C4-2B (cell line): ENCODE measurements around the gene ZNF598.
"Not testable (repeated sequence)": the region's sequence is repeated elsewhere in the genome, so short reads cannot be mapped to it uniquely, and the experiment has no call there.

Experiments
- H3K27ac ChIP-seq: fragments of 450-650 bp; 2 replicates; pipeline ENCODE4 v1.5.1; 2017
- ZFX ChIP-seq: fragments of 450-650 bp; IDR thresholded peaks from 2 replicates; pipeline ENCODE4 v1.6.1; 2017
- TF ChIP-seq, protein P1 (sequence below): fragments of 450-650 bp; conservative IDR thresholded peaks from 2 replicates; pipeline ENCODE4 v1.5.1; 2017; ENCODE audit warnings: mild to moderate bottlenecking

The ZNF598 gene

DNA sequence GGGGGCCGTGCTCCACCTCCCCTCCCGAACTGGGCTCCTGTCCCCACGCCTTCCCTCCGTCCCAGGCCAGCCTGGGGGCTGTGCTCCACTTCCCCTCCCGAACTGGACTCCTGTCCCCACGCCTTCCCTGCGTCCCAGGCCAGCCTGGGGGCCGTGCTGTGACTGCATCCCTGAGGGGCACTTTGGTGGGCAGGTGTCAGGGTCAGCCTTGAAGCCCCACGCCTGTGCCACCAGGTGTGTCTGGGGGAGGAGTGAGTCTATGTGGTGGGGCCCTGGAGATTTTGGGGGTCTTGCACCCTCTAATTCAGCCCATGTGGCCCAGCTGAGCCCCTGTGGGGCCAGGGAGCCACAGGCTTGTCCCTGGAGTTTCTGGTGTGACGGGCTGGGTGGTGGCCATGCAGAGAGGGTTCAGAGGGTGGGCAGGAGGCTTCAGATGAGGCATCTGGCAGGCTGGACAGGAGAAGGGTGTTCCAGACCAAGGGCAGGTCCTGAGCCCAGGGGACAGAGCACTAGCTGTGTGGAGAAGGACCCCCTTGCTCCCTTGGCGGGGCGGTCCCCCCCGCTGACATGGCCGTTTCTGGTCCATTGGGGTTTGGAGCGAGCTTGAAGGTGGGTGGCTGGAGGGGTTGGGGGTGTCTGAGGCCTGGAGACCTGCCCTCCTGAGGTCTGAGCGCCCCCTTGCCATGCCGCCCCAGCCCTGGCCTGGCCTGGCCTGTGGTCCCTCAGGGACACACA, 25.2 kb upstream of the ZNF598 start:
- TF ChIP-seq, protein P1, sequence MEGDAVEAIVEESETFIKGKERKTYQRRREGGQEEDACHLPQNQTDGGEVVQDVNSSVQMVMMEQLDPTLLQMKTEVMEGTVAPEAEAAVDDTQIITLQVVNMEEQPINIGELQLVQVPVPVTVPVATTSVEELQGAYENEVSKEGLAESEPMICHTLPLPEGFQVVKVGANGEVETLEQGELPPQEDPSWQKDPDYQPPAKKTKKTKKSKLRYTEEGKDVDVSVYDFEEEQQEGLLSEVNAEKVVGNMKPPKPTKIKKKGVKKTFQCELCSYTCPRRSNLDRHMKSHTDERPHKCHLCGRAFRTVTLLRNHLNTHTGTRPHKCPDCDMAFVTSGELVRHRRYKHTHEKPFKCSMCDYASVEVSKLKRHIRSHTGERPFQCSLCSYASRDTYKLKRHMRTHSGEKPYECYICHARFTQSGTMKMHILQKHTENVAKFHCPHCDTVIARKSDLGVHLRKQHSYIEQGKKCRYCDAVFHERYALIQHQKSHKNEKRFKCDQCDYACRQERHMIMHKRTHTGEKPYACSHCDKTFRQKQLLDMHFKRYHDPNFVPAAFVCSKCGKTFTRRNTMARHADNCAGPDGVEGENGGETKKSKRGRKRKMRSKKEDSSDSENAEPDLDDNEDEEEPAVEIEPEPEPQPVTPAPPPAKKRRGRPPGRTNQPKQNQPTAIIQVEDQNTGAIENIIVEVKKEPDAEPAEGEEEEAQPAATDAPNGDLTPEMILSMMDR, result no peak
- no peak for TF ChIP-seq ZFX
- no peak overlapping the region for H3K27ac ChIP-seq

DNA sequence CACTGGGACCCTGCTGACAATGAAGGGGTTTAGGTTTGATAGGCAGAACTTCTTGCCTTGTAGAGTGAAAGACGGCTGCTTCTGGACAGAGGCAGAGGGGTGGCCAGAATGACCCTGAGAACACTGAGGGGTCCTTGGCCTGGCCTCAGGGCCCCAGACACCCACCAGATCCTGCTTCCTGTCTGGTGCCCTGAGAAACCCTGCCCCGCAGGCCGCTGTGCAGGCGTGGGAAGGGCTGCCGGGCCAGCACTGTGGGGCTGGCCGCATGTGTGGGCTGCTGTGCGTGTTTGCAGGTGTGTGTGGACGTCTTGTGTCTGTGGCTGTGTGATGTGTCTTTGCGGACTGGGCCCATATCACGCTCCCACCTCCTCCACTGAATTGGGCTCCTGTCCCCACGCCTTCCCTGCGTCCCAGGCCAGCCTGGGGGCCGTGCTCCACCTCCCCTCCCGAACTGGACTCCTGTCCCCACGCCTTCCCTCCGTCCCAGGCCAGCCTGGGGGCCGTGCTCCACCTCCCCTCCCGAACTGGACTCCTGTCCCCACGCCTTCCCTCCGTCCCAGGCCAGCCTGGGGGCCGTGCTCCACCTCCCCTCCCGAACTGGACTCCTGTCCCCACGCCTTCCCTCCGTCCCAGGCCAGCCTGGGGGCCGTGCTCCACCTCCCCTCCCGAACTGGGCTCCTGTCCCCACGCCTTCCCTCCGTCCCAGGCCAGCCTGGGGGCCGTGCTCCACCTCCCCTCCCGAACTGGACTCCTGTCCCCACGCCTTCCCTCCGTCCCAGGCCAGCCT, 24.5 kb upstream of the ZNF598 start:
- H3K27ac ChIP-seq, result not testable (repeated sequence)

DNA sequence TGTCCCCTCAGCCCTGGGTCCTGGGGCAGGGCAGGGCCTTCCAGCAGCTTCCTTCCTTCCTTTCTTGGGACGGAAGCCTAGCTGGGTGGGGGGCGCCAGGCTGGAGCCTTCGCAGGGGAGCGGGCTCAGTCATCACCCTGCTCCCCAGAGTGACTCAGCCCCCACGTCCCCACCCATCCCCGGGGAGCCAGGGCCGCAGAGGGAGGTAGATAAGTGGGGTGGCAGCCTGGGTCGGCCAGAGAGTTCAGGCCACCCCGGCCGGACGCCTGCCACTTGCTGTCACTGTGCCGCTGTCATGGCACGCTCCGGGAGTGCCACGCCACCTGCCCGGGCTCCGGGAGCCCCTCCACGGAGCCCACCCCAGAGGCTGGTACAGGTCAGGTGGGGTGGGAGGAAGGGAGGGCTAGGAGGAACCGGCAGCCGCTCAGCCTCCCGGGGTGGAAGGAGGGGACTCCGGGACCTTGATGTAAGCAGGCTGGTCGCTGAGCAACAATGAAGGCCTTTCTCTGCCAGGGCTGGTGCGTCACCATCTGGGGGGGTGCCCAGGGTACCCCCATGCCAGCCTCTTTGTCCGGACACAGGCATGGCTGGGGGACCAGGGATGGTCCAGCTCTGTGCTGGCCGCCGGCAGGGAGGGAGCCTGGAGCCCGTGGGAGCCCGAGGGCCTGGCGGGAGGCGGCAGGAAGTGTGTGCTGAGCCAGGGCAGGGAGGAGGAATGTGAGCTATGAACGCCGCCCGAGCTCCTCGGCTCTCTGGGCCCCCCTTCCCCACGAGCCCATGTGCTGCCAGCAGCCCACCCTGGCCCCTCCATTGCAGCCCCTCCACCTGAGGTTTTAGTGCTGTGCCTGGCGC, 23.7 kb upstream of the ZNF598 start:
- TF ChIP-seq ZFX, result no peak
- TF ChIP-seq, protein P1, result no peak
- H3K27ac ChIP-seq, result no peak overlapping the region

DNA sequence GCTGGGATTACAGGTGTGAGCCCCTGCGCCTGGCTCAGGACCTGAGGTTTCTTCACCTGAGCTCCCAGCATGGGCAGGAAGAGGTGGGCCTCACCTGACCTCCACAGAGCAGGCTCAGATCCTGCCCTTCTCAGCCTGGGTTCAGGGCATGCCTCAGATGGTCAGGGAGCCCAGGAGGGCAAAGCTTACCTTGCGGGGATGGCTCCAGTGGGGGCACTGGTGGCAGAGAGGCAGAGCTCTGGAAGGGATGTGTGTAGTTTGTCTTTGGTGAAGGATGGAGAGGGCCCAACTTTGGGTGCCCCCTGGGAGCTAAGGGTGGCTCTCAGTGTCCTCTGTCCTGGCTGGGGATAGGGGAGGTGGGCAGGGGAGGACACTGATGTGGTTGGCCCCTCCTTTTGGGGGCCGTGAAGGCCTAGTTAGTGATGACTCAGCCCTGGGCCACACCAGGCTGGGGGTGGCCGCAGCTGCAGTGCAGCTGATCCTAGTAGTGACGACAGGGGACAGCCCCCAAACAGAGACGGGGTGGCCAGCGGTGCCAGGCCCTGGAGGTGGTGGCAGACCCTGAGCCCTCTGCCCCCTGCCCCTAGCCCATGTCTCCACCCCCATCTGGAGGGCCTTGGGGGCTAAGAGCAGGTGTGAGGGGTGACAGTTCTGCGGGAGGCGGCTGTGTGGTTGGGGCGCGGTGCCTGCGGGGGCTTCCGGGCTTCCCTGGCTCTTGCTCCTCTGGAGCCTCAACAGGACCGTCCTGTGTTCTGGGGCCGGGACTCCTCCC, 22.9 kb upstream of the ZNF598 start:
- no peak for TF ChIP-seq ZFX
- TF ChIP-seq, protein P1, result no peak
- no peak overlapping the region for H3K27ac ChIP-seq

DNA sequence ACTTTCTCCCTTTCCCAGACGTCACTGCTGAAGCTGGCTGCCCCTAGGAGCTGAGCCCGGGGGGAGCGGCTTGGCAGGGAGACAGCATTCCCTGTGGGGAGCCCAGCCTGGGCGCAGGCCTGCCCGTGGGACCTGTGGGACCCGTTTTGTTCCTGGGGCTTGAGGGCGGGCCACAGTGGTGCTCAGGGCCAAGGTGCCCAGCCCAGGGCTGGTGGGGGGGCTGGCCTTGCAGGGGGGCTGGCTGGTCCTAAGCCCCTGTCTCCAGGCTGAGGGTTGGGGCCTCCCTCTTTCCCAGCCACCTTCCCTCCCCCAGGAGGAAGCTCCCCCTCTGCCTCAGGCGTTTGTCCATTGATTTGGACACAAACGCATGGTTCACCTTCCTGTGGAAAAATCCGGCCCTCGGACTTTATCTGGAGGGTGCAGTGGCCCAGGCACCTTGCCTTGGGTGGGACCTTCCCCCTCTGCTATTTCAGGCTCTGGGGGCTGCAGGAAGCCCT, 21.5 kb upstream of the ZNF598 start:
- no peak for TF ChIP-seq ZFX

DNA sequence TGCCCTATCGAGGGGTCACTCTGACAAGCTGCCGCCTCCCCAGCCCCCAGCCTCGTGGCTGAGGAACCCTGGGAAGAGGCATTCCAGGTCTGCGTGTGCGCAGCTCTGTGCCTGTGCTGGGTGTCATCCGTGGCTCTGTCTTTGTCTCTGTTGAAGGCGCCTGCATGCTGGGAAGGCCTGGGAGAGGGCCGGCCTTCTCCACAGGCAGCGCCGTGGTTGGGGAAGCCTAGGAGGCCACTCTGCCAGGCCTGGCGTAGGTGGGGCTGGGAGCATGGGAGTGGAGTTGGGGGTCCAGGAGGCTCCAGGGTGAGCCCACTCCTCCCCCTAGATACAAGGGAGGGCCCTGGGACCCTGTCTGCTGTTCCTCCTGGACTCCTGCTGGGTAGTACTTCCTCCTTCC, 20.4 kb upstream of the ZNF598 start:
- H3K27ac ChIP-seq, result no peak overlapping the region
- TF ChIP-seq ZFX, result no peak
- TF ChIP-seq, protein P1, result no peak

More for the DNA sequence above, 21.5 kb upstream of the ZNF598 start:
- H3K27ac ChIP-seq, result no peak overlapping the region

DNA sequence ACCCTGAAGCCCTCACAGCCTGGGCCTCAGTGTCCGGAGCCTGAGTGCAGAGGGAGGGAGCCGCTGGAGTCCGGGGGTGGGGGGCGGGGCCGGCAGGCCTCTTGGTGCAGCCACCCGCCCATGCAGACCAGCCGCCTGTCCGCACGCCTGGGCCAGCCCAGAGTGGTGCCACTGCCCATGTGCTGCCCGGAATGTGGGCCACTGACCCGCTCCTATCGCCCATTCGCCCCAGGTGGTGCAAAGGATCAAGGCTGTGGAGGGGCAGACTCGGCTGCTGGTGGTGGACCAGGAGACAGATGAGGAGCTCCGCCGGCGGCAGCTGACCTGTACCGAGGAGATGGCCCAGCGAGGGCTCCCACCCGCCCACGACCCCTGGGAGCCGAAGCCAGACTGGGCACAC, 19.7 kb upstream of the ZNF598 start:
- no peak overlapping the region; the same call in 1 of the 2 replicates for H3K27ac ChIP-seq
- TF ChIP-seq, protein P1, result no peak
- TF ChIP-seq ZFX, result no peak
